A673 (cell line): Measurements from ENCODE around the gene LARP1.

Experiments used
- EZH2 ChIP-seq: fragments of 200-600 bp; sonication (generic); IDR thresholded peaks from 2 replicates; pipeline ENCODE4 v1.6.1; 2017; ENCODE audit warnings: borderline replicate concordance, low read depth, mild to moderate bottlenecking, mixed read lengths, antibody characterized with exemption, low read length; ENCODE audit not compliant: poor library complexity, severe bottlenecking
- TF ChIP-seq, protein P1 (sequence below): fragments of 300-800, 200-600 bp; sonication (generic); conservative IDR thresholded peaks from 2 replicates; pipeline ENCODE4 v1.5.1; 2017; ENCODE audit warnings: low read depth, mild to moderate bottlenecking, antibody characterized with exemption, low read length, moderate library complexity, mixed read lengths

DNA sequence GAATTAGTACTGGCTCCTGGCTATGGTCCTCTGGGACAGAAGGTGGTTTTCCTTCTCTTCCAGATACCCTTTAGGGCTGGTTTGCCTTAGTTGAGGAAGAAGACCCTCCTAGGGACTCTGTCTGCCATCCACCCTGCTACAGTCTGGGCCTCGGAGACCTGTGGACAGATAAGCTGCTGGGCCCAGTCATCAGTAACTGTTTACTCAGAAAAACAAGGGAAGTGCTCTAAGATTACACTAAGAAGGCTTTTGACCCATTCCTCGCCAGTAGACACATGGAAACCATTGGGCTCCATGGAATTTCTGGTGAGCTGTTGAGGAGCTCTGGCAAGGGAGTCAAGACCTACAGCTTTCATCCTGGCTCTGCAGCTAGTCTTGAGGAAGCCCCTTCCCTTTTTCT lies 31.2 kb downstream of the LARP1 start:
- TF ChIP-seq, protein P1, sequence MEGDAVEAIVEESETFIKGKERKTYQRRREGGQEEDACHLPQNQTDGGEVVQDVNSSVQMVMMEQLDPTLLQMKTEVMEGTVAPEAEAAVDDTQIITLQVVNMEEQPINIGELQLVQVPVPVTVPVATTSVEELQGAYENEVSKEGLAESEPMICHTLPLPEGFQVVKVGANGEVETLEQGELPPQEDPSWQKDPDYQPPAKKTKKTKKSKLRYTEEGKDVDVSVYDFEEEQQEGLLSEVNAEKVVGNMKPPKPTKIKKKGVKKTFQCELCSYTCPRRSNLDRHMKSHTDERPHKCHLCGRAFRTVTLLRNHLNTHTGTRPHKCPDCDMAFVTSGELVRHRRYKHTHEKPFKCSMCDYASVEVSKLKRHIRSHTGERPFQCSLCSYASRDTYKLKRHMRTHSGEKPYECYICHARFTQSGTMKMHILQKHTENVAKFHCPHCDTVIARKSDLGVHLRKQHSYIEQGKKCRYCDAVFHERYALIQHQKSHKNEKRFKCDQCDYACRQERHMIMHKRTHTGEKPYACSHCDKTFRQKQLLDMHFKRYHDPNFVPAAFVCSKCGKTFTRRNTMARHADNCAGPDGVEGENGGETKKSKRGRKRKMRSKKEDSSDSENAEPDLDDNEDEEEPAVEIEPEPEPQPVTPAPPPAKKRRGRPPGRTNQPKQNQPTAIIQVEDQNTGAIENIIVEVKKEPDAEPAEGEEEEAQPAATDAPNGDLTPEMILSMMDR = no peak
- TF ChIP-seq EZH2 = no peak
